Stimulated activated CD4-positive, alpha-beta T cell treated with anti-CD3 and anti-CD28 coated beads, Interleukin-4, amount 100 ng/mL, for 24 hours (primary cell): ENCODE results near the gene ATP7B.

Experiments
- DNase-seq: peaks from one replicate; pipeline ENCODE4 v3.0.0-alpha.2; 2020

ATP7B gene

DNA sequence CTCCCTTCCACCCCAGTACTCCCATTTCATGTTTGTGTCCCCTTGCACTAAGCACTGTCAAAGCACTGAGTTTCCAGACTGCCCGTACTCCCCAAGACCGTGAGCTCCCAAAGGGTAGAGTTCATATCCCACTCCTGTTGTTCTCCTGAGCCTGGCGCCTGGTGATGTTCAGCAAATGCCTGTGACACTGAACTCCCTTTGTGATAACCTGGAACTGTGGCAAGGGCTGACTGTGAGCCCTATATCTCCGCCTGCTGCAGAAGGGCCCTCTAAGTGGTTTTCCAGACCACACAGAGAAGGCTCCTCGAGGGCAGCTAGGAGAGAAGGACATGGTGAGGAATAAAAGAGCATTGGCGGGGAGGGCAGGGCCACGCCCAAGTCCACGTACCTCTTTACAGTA lies 67.5 kb downstream of the ATP7B start:
- no peak for DNase-seq

DNA sequence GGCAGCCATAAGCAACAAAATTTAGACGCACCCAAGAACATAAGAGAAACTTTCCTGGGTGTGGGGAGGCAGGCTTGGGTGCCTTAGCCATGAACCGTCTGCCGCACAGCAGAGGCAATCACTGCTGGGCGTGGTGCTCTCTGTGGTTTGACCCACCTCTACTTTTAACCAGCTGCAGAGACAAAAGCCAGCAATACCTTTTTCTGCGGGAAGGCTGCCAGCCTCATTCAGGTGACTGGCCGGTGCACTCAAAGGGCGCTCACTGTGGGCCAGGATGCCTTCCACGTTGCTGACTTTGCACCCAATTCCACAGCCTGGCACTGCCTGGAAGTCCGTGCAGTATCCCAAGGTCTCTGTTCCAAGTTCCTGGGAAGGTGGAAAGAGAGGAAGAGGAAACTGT lies 69.1 kb downstream of the ATP7B start:
- DNase-seq: peak; percentile 15

DNA sequence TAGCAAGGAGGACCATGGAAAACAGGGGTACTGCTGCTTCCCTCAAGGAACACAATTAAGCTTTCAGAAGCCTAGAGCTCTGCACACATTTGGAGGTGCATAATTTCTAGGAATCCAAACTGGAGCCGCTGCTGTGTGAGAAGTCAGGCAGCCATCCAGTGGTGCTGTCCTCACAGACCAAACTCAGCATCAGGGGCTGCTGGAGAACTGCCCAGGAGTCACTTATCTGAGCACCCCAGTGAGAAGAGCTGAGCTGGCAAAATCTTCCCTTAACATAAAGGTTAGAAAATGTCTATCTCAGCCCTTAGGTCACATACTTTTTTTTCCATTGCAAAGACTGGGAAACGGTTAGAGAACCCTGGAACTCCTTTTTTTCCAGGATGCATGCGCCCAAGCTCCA lies 72.8 kb downstream of the ATP7B start:
- DNase-seq: no peak

- no peak for DNase-seq
Measured at GRCh38 chr13:51937320-51938290, 73.6 kb downstream of the ATP7B start.

DNA sequence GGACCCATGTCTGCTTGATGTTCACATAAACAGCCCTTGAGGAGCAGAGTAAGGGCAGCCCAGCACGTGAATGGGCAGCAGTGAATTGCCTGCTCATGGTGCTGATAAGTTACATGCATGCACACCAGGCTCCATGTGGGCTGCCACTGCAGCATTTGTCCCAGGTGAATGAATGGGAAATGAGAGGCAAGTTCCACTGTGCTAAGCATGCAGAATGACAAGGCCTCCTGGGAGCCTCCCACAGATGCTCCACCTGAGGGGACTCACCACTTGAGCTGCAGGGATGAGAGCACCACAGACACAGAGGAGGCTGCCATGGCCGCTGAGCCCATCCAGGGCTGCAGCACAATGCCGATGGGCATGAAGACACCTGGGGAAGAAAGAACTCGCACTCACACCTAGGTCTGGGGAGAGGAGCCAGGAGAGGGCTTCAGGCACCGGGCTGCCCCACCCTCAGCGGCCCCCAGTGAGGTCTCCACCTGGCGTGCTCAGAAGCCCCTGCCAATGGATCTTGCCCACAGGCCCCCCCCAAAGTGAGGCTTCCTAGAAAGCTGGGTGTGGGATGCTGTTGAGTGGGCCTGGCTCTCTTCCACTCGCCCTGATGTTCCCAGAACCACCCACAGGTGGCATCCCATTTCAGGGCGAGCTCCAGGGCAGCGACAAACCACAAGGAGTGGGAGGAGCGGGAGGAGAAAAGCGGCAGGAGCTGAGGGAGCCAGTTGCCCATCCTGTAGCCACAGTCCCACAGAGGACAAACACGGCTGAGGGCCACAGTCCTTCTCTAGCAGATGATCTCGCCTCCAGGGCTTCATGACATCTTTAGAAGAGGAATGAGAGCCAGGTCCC lies 75.7 kb downstream of the ATP7B start:
- no peak for DNase-seq

DNA sequence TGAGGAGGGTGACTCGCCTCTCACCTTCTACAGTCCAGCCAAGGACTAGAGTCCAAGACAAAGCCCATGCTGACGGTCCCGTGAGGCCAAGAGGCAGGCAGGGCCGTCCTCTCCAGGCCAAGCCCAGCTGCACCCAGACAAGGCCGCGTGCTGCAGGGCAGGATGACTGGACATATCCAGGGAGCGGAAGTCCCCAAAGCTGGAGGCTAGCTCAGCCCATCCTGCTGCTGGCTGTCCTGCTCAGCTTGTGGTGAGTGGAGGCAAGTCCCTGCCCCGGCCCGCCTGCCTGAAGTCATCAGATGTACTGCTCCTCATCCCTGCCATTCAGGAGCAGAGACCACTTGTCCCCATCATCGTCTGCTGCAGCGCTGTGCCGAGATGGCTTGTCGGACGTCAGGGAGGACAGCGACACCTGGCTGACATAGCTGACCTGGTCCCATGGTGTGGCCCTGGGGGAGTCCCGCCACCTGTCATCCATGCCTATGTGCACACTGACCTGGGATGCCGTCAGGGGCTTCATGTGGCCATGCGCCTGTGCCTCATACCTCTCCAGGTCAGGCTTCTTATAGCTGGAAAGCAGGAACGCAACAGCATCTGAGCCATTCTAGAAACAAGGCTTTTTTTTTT lies 76.7 kb downstream of the ATP7B start:
- no peak for DNase-seq

DNA sequence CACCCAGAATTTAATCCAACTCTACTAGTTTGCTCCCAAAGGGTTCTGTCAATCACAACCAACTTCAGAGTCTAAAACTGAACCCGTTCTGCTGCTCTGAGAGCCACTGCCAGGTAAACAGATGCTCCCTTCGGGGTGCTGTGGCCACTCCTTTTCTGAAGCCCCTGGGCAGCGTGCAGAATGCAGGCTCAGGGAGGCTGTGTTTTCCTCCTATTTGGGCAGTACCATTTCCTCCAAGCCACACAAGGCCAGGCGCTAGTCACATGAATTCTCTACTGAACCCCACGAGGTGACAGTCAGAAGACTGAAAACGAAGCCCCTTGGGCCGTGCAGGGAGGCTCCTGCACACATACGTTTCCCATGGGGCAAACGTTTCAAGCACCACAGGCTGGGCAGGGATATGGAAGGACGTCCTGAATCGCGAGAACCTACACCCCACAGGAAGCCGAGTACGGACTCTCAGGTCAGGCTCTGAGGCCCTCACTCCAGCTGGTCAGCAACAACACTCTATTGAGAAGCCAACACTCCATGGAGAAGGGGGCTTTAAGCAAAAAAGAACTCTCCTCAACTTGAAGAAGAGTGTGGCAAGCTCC lies 77.7 kb downstream of the ATP7B start:
- no peak for DNase-seq

DNA sequence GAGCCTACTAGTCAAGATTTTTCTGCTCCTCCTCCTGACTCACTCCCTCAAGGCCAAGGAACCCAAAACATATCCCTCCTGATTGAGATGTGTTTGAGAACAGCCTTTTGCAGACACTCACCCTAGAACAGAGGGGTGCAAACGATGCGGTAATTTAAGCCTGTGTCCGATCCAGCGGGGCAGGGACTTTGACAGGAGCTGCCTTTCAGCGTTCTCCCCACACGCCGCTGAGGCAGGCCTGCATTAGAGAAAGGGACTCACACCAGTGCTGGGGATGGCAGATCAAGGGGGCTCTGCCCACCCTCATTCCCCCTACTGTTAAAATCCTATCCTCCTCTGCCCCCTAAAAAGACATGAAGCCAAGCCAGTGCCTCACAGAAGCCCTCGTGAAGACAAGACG lies 79.0 kb downstream of the ATP7B start:
- no peak for DNase-seq

DNA sequence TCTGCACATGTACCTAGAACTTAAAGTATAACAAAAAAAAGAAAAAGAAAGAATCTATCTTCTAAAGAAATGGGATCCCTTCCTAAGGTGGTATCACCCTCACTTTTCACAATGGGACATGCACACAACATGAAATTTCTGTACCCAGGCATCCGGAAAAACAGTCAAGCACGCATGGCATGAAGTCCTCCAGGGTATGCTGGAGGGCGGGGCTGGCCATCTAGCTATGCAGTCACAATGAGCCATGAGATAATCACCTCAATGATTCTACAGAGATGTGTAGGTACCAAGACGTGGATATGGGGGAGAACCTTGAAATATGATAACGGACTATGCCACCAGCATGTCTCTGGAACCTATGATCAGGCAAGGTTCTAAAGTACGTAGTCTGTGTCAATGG lies 79.6 kb downstream of the ATP7B start:
- DNase-seq: no peak

DNA sequence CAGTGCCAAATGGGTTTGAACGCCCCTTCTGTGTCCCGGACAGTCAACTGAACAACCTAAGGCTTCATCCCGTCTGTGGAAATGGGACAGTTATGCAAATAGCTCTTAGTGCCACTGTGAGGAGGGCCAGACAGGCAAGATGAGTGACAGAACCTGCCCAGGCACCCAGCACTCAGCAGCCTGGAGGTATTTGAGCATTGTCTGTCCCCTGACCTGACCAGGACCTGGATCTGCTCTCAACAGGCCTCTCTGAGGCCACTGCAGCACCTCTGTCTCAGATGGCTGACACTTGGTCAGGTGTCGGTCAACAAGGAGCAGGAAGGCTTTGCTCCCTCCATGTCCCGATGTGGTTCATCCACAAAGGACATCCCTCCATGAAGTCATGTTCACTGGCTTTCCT lies 81.6 kb downstream of the ATP7B start:
- no peak for DNase-seq

GRCh38 chr13:51928231-51928630 lies 83.0 kb downstream of the ATP7B start:
- no peak for DNase-seq

- no peak for DNase-seq
Measured at GRCh38 chr13:51927129-51927528, 84.1 kb downstream of the ATP7B start.

GRCh38 chr13:51926528-51926885 lies 84.7 kb downstream of the ATP7B start:
- no peak for DNase-seq

- no peak for DNase-seq
Measured at GRCh38 chr13:51925865-51926527, 85.3 kb downstream of the ATP7B start.

DNA sequence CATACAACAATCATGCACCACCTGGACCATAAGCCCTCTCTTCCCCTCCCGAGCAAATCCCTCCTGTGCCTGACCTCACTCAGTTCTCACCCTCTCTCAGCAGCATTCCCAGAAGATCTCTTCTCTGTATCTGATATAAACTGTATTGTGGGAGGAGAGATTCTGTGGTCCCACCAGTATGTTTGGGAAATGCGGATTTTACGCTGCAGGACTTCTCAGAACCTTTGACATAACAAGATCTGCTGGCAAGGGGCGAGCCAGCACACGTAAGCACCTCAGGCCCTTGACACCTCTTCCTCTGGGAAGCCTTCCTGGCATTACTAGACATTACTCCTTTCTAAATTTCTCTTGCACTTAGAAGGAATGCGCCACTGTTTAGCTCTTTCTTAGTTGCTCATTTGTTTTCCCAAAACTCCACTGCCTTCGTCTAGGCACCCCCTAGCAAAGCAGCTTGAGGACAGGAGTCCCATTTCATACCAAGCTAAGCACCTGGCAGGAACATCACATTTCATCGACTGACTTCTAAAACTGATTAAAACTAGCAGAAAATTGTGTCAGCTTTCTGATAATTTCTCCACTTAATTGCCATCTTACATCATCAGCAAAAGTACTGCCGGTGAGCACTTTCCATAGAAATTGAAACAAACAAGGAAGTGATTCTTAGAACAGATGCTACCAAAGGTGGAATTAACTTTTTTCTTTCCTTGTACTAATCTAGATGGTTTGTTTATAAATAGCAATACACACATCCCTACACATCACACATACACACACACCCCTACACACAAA lies 86.3 kb downstream of the ATP7B start:
- DNase-seq: no peak

- DNase-seq: no peak
Measured at GRCh38 chr13:51923983-51924539, 87.2 kb downstream of the ATP7B start.

DNA sequence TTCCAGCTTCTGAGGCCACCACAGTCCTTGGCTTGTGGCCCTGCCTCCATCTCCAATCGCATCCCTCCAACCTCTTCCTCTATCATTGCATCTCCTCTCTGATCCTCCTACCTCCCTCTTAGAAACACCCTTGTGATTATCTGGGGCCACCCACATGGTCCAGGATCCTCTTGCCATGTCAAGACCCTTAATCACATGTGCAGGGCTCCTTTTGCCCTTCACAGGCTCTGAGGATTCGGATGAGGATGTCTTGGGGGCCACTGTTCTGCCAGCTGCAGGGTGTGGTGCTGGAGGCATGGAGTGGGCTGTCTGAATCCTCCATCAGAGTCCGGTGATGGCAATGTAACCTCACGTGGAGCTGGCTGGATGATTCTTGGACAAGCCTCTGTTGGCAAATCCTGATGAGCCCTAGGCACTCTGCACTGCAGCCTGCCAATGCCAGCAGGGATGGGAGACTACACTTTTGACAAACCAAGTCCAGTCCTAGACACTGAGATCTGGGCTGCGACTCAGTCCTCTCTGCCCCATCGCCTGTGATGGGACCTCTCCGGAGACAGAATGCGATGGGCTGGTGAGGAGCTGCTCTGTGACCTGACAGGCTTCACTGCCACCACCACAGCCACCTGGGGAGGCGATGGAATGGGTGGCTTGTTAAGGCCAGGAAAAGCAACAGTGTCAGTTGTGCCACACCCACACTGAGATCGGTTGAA lies 88.3 kb downstream of the ATP7B start:
- DNase-seq: no peak

DNA sequence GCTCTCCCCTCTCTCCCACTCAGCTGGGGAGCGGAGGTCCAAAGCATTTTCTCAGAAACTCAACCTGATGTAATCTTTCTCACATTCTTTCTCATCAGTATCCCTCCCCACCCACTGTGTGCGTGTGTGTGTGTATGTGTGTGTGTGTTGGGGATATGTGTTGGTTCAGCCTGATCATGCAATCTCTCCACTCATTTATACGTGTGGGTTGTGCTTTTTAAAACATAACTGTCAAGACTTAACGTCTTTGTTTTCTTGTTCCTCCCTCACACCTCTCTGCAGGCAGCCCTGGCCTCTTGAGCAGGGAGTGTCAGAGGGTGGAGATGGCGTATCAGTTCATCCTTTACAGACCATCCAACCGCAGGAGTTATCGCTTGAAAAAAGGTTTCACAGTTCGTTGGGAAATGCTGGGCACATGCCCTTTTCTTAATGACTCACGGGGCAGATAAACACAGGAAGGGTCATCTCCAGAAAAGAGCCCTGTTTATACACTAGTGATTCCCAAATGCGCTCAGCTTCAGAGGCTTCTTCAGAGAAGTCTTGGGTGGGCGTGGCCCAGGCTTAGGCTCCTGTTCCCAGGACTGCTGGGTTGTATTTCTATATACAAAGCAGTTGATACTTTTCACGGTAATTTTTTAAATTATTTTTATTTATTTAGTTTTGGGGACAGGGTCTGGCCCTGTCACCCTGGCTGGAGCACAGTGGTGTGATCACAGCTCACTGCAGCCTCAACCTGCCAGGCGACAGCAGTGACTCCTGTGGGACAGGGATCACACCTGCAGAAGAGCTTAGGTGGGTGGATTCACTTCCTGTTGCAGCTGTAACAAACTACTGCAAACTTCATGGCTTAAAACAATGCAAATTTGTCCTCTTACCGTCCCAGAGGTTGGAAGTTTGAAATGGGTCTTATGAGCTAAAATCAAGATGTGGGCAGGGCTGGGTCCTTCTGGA lies 89.2 kb downstream of the ATP7B start:
- DNase-seq: no peak

DNA sequence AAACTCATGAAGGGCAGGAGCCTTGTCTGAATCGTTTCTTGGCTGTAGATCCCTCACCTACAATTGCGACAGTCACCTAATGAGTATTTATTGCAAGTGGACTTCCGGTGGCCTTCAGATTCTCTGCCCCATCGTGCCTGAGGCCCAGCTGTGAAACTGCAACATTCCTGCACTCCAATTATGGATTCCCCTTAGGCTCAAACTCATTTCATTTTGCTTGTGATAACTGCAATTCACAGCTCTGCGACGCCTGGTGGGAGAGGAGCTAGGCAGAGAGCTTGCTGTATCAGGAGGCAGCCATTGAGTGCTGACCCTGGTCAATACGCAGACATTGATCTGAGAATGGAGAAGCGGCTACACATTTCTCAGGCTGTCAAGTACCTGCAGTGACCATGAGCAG lies 90.5 kb downstream of the ATP7B start:
- no peak for DNase-seq

DNA sequence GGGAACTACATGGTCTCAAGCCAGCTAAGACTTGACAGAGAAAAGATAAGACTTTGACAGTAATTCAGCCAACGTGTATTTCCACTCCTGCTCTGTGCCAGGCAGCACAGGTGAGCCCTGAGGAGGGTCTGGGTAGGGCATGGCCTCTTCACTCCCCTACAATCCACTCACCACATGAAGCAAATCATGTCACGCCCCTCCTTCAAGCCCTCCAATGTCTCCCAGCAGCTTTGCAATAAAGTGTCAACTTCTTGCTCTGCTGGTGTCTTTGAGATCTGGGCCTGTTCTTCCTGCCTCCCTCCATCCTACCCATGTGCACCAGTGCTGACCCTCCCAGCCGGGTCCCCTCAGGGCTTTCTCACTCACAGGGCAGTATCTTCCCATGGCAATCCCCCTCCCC lies 91.0 kb downstream of the ATP7B start:
- DNase-seq: no peak
